ENCODE results near the gene PRKCB.

DNA sequence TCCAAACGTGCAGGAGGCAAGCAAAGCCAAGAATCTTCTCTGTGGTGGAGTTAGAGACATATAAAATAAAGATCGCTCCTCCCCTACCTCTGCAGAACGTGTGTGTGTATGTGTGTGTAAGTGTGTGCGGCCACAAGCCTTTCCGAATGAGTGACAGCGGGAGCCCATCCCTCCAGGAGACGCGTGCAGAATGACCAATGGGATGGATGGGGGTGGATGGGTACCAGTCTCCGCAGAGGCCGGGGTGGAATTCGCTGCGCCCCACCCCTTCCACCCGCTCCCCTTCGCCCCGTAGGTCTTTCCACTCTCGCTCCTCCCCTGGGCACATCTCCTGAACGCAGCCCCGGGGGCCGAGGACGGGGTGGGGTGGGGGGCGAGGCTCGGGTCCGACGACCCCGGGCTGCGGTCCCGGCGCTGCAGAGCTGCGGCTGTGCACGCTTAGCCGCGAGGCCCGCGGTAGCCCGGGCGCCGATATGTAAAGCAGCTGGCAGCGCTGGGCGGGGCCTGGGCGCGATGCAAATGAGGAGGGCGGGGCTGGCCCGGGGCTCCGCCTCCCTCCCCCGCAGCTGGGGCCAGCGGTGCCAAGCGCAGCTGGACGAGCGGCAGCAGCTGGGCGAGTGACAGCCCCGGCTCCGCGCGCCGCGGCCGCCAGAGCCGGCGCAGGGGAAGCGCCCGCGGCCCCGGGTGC is at the start of gene PRKCB:
- no peak for TF ChIP-seq CTCF (IDR thresholded peaks at IDR 0.05; ENCODE audit: low read depth, low read length, poor library complexity, severe bottlenecking)
- TF ChIP-seq EZH2phosphoT487 (IDR thresholded peaks at IDR 0.05; ENCODE audit: borderline replicate concordance, low read length), result no peak
